ENCODE data around the gene PSME3. TPM values are rescaled to one million over a fixed set of nuclear protein-coding genes. Genes with fewer than 3 reads are reported as not detected.
"Not testable (repeated sequence)": the region's sequence is repeated elsewhere in the genome, so short reads cannot be mapped to it uniquely, and the experiment has no call there.

PSME3 gene
- total and polyA plus RNA-seq, 2 experiments from 2014 or later: 93.5 to 178 TPM

GRCh38 chr17:42850954-42851353, 17.8 kb downstream of the PSME3 start, which contains the start of gene AOC3:
Gene AOC3 (plus strand): TSS chr17:42851199. CDS start chr17:42851344, 145 bp downstream.
- Histone ChIP-seq H3K9me2 (ENCODE audit: insufficient read depth) (no peaks in the 10 kb centered on the region), H3K79me2 (replicated peaks; ENCODE audit: insufficient read depth) (no peaks in the 10 kb centered on the region), H3K27me3 (ENCODE audit: insufficient read depth) (no peaks in the 10 kb centered on the region), H3F3A (replicated peaks; ENCODE audit: low read depth) (0 out of 2 replicates have a peak, but pooled peaks cover 5% of the 10 kb centered on the region), H3K36me3 (ENCODE audit: insufficient read depth) (no peaks in the 10 kb centered on the region), H3K4me2 (no peak within 1 kb of the TSS), H4K20me1 (replicated peaks; ENCODE audit: insufficient read depth) (no peaks in the 10 kb centered on the region; the same call in 1 of the 2 replicates), H3K27ac (ENCODE audit: low read depth) (no peak within 1 kb of the TSS), H3K4me1 (ENCODE audit: insufficient read depth) (no peaks in the 10 kb centered on the region), H3K4me3 (no peak within 1 kb of the TSS), H2AFZ (no peak within 1 kb of the TSS)
- H3K27me3 Mint-ChIP-seq (ENCODE audit: insufficient read depth, low read depth, poor library complexity): peaks cover 3% of the 10 kb centered on the region
- peaks cover 5% of the 10 kb centered on the region; the same call in 2 of the 3 replicates for H3K4me1 Mint-ChIP-seq
- no peaks in the 10 kb centered on the region; the same call in 1 of the 3 replicates for H3K9me3 Mint-ChIP-seq
- H3K36me3 Mint-ChIP-seq (ENCODE audit: low read depth): peaks cover 7% of the 10 kb centered on the region
- TF ChIP-seq ZNF114 (CRISPR knock-in tag; IDR thresholded peaks at IDR 0.05) (no peak), JUNB (IDR thresholded peaks at IDR 0.05; ENCODE audit: unreplicated experiment) (no peak), ZNF462 (CRISPR knock-in tag; IDR thresholded peaks at IDR 0.05) (no peak), NANOG (IDR thresholded peaks at IDR 0.05; ENCODE audit: borderline replicate concordance) (no peak)
- H3K27ac Mint-ChIP-seq: no peak within 1 kb of the TSS; the same call in 1 of the 2 replicates
- H3K4me3 Mint-ChIP-seq: no peak within 1 kb of the TSS
- ATAC-seq (peak; percentile 35), DNase-seq (ENCODE audit: low spot score) (peak; percentile 29)

- H3K36me3 Mint-ChIP-seq (ENCODE audit: low read depth); H3K4me3 Mint-ChIP-seq; H3K79me2 ChIP-seq (replicated peaks; ENCODE audit: insufficient read depth); H3K4me1 Mint-ChIP-seq; H3K4me3 ChIP-seq; H4K20me1 ChIP-seq (replicated peaks; ENCODE audit: insufficient read depth); H3K9me2 ChIP-seq (ENCODE audit: insufficient read depth); H3K27me3 ChIP-seq (ENCODE audit: insufficient read depth); H3K4me2 ChIP-seq; ATAC-seq; H3K27me3 Mint-ChIP-seq (ENCODE audit: insufficient read depth, low read depth, poor library complexity); H3F3A ChIP-seq (replicated peaks; ENCODE audit: low read depth); H3K9me3 Mint-ChIP-seq; H2AFZ ChIP-seq; DNase-seq (ENCODE audit: low spot score); H3K36me3 ChIP-seq (ENCODE audit: insufficient read depth); H3K27ac ChIP-seq (ENCODE audit: low read depth); H3K27ac Mint-ChIP-seq; H3K4me1 ChIP-seq (ENCODE audit: insufficient read depth): not testable (repeated sequence)
Measured at GRCh38 chr17:42851371-42852240, 18.4 kb downstream of the PSME3 start.

Data from GM23338 (cell line).